ENCODE measurements around the gene PGAM2.

The PGAM2 gene

DNA sequence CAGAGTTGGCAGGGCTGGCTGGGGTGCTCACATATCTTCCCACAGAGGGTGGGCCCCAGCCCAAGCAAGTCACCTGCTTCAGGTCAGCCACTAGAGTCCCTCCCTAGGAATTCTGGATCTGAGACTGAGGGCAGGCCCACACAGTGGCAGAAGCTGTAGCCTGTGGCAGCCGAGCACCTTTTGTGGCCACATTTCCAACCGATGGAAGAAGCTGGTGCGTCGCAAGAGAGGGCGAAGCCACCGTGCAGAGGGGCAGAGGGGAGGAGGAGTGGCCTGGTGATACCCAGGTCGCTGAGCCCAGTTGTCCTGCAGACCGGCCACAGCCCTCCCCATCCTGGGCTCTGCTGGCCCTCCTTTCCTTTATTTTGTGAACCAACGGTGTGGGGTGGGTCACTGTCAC lies 11.7 kb upstream of the PGAM2 start:
- WGBS, 2 donors (ENCODE audit: extremely low coverage in 2 of 2, insufficient read length in 2 of 2, insufficient replicate concordance in 1 of 2) = no CpG with 5 or more reads among the region's 9 CpGs
- Histone ChIP-seq H3K14ac (ENCODE audit: low read length) (peak overlapping the region; percentile 66), H3K4me3 (ENCODE audit: low read length in 2 of 2) (no peak overlapping the region), H3K9ac (ENCODE audit: low read depth, low read length, poor library complexity) (no peak overlapping the region), H3K4ac (ENCODE audit: low read length) (no peak overlapping the region), H3K27me3 (ENCODE audit: control insufficient read depth in 3 of 3, insufficient read depth in 3 of 3, low read depth in 1 of 3, low read length in 3 of 3) (no peaks in the 10 kb centered on the region), H2BK12ac (ENCODE audit: low read length) (no peak overlapping the region), H3K27ac (replicated peaks; ENCODE audit: low read length) (no peak overlapping the region), H3K4me2 (ENCODE audit: insufficient read depth, low read length, poor library complexity, severe bottlenecking) (no peak overlapping the region), H3K18ac (ENCODE audit: low read length) (no peak overlapping the region), H4K8ac (ENCODE audit: low read depth, low read length) (no peak overlapping the region), H2BK5ac (ENCODE audit: low read length) (peak overlapping the region; percentile 48), H4K91ac (ENCODE audit: low read depth, low read length, poor library complexity) (no peak overlapping the region), H3K79me1 (ENCODE audit: low read depth, low read length) (peaks cover 4% of the 10 kb centered on the region), H3K9me3 (replicated peaks in 1 of 2; ENCODE audit: control insufficient read depth in 2 of 2, insufficient read depth in 1 of 2, low read depth in 1 of 2, low read length in 2 of 2) (no peaks in the 10 kb centered on the region), H2AFZ (ENCODE audit: low read length) (no peak overlapping the region), H3K36me3 (replicated peaks in 1 of 2; ENCODE audit: control insufficient read depth in 2 of 2, insufficient read depth in 2 of 2, low read length in 2 of 2) (peaks cover 49 to 69% of the 10 kb centered on the region in 2 donors), H2BK120ac (ENCODE audit: low read depth, low read length) (no peak overlapping the region), H2BK15ac (ENCODE audit: low read length) (no peak overlapping the region), H2AK5ac (ENCODE audit: low read depth, low read length) (no peak overlapping the region), H3K4me1 (ENCODE audit: control insufficient read depth in 2 of 2, insufficient read depth in 1 of 2, low read depth in 1 of 2, low read length in 2 of 2) (no peaks in the 10 kb centered on the region), H3K23ac (ENCODE audit: low read depth, low read length, poor library complexity) (no peak overlapping the region)
- no peak for DNase-seq (ENCODE audit: low spot score)

DNA sequence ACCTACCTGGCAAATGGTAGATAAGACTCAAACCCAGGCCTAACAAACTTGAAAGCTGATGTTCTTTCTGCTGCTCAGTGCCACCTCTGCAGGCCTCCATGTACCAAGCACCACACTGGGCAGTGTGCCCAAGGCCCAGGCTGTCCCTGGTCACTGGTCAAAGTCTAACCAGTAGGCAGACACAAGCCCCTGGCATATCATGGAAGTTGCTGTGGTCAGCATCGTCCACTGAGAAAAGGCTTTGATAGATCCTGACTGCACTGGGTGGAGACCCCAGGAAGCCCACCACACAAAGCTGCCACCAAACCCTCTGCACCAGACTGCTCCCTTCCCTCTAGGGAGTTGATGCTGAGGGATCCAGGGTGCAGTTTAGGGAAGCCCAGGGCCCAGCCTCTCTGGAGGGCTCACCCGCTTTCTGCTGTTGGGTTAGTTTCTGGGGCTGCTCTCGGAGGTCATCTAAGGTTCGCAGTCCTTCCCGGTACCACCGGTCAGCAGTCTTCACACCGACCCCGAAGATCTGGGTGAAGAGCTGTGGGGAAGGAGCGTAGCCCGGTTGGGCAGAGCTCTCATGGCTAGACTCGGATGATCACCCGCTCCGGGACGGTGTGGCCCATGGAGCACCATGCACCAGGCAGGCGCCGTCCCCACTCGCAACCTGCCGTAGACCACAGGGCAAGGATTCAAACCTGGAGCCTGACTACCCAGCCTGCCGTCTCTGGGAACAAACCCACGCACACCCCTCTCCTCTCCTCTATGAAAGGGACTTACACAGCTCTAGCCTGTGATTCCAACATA lies 10.9 kb upstream of the PGAM2 start:
- DNase-seq (ENCODE audit: low spot score) = no peak

GRCh38 chr7:44075296-44076075 lies 10.1 kb upstream of the PGAM2 start:
- Histone ChIP-seq H3K9ac (ENCODE audit: low read depth, low read length, poor library complexity) (no peak overlapping the region), H2BK15ac (ENCODE audit: low read length) (no peak overlapping the region), H3K14ac (ENCODE audit: low read length) (no peak overlapping the region), H3K79me1 (ENCODE audit: low read depth, low read length) (peaks cover 4% of the 10 kb centered on the region), H2BK5ac (ENCODE audit: low read length) (no peak overlapping the region), H2BK120ac (ENCODE audit: low read depth, low read length) (no peak overlapping the region), H3K4me3 (ENCODE audit: low read length in 2 of 2) (no peak overlapping the region), H4K91ac (ENCODE audit: low read depth, low read length, poor library complexity) (no peak overlapping the region), H2BK12ac (ENCODE audit: low read length) (no peak overlapping the region), H3K27me3 (ENCODE audit: control insufficient read depth in 3 of 3, insufficient read depth in 3 of 3, low read depth in 1 of 3, low read length in 3 of 3) (no peaks in the 10 kb centered on the region), H3K23ac (ENCODE audit: low read depth, low read length, poor library complexity) (no peak overlapping the region), H3K4me1 (ENCODE audit: control insufficient read depth in 2 of 2, insufficient read depth in 1 of 2, low read depth in 1 of 2, low read length in 2 of 2) (no peaks in the 10 kb centered on the region), H3K36me3 (replicated peaks in 1 of 2; ENCODE audit: control insufficient read depth in 2 of 2, insufficient read depth in 2 of 2, low read length in 2 of 2) (peaks cover 49 to 69% of the 10 kb centered on the region in 2 donors), H3K9me3 (replicated peaks in 1 of 2; ENCODE audit: control insufficient read depth in 2 of 2, insufficient read depth in 1 of 2, low read depth in 1 of 2, low read length in 2 of 2) (no peaks in the 10 kb centered on the region), H3K27ac (replicated peaks; ENCODE audit: low read length) (no peak overlapping the region), H3K4ac (ENCODE audit: low read length) (no peak overlapping the region), H2AK5ac (ENCODE audit: low read depth, low read length) (no peak overlapping the region), H4K8ac (ENCODE audit: low read depth, low read length) (no peak overlapping the region), H3K18ac (ENCODE audit: low read length) (no peak overlapping the region), H2AFZ (ENCODE audit: low read length) (no peak overlapping the region), H3K4me2 (ENCODE audit: insufficient read depth, low read length, poor library complexity, severe bottlenecking) (no peak overlapping the region)
- no CpG with 5 or more reads among the region's 17 CpGs for WGBS, 2 donors (ENCODE audit: extremely low coverage in 2 of 2, insufficient read length in 2 of 2, insufficient replicate concordance in 1 of 2)
- no peak for DNase-seq (ENCODE audit: low spot score)

More for the DNA sequence above, 10.9 kb upstream of the PGAM2 start:
- Histone ChIP-seq H3K4me2 (ENCODE audit: insufficient read depth, low read length, poor library complexity, severe bottlenecking) (no peak overlapping the region), H3K27ac (replicated peaks; ENCODE audit: low read length) (no peak overlapping the region), H2AK5ac (ENCODE audit: low read depth, low read length) (no peak overlapping the region), H3K4ac (ENCODE audit: low read length) (no peak overlapping the region), H3K27me3 (ENCODE audit: control insufficient read depth in 3 of 3, insufficient read depth in 3 of 3, low read depth in 1 of 3, low read length in 3 of 3) (no peaks in the 10 kb centered on the region), H3K4me3 (ENCODE audit: low read length in 2 of 2) (no peak overlapping the region), H3K9me3 (replicated peaks in 1 of 2; ENCODE audit: control insufficient read depth in 2 of 2, insufficient read depth in 1 of 2, low read depth in 1 of 2, low read length in 2 of 2) (no peaks in the 10 kb centered on the region), H4K8ac (ENCODE audit: low read depth, low read length) (no peak overlapping the region), H3K79me1 (ENCODE audit: low read depth, low read length) (peaks cover 4% of the 10 kb centered on the region), H4K91ac (ENCODE audit: low read depth, low read length, poor library complexity) (no peak overlapping the region), H2BK5ac (ENCODE audit: low read length) (peak overlapping the region; percentile 48), H3K18ac (ENCODE audit: low read length) (no peak overlapping the region), H2BK12ac (ENCODE audit: low read length) (no peak overlapping the region), H3K9ac (ENCODE audit: low read depth, low read length, poor library complexity) (no peak overlapping the region), H2BK120ac (ENCODE audit: low read depth, low read length) (no peak overlapping the region), H3K36me3 (replicated peaks in 1 of 2; ENCODE audit: control insufficient read depth in 2 of 2, insufficient read depth in 2 of 2, low read length in 2 of 2) (peaks cover 49 to 69% of the 10 kb centered on the region in 2 donors), H2BK15ac (ENCODE audit: low read length) (no peak overlapping the region), H3K14ac (ENCODE audit: low read length) (no peak overlapping the region), H2AFZ (ENCODE audit: low read length) (no peak overlapping the region), H3K4me1 (ENCODE audit: control insufficient read depth in 2 of 2, insufficient read depth in 1 of 2, low read depth in 1 of 2, low read length in 2 of 2) (no peaks in the 10 kb centered on the region), H3K23ac (ENCODE audit: low read depth, low read length, poor library complexity) (peak overlapping the region; percentile 76)
- WGBS, 2 donors (ENCODE audit: extremely low coverage in 2 of 2, insufficient read length in 2 of 2, insufficient replicate concordance in 1 of 2) = no CpG with 5 or more reads among the region's 20 CpGs

GRCh38 chr7:44074349-44074695 lies 9.0 kb upstream of the PGAM2 start:
- Histone ChIP-seq H4K8ac (ENCODE audit: low read depth, low read length) (no peak overlapping the region), H3K18ac (ENCODE audit: low read length) (no peak overlapping the region), H3K4me1 (ENCODE audit: control insufficient read depth in 2 of 2, insufficient read depth in 1 of 2, low read depth in 1 of 2, low read length in 2 of 2) (no peaks in the 10 kb centered on the region), H3K4ac (ENCODE audit: low read length) (no peak overlapping the region), H3K9ac (ENCODE audit: low read depth, low read length, poor library complexity) (no peak overlapping the region), H3K4me2 (ENCODE audit: insufficient read depth, low read length, poor library complexity, severe bottlenecking) (no peak overlapping the region), H3K36me3 (replicated peaks in 1 of 2; ENCODE audit: control insufficient read depth in 2 of 2, insufficient read depth in 2 of 2, low read length in 2 of 2) (peaks cover 41 to 66% of the 10 kb centered on the region in 2 donors), H3K27ac (replicated peaks; ENCODE audit: low read length) (no peak overlapping the region), H3K79me1 (ENCODE audit: low read depth, low read length) (peaks cover 4% of the 10 kb centered on the region), H2BK15ac (ENCODE audit: low read length) (no peak overlapping the region), H2AFZ (ENCODE audit: low read length) (no peak overlapping the region), H3K9me3 (replicated peaks in 1 of 2; ENCODE audit: control insufficient read depth in 2 of 2, insufficient read depth in 1 of 2, low read depth in 1 of 2, low read length in 2 of 2) (no peaks in the 10 kb centered on the region), H3K4me3 (ENCODE audit: low read length in 2 of 2) (no peak overlapping the region), H3K23ac (ENCODE audit: low read depth, low read length, poor library complexity) (no peak overlapping the region), H3K14ac (ENCODE audit: low read length) (no peak overlapping the region), H2BK12ac (ENCODE audit: low read length) (no peak overlapping the region), H2AK5ac (ENCODE audit: low read depth, low read length) (no peak overlapping the region), H2BK120ac (ENCODE audit: low read depth, low read length) (no peak overlapping the region), H4K91ac (ENCODE audit: low read depth, low read length, poor library complexity) (no peak overlapping the region), H2BK5ac (ENCODE audit: low read length) (no peak overlapping the region), H3K27me3 (ENCODE audit: control insufficient read depth in 3 of 3, insufficient read depth in 3 of 3, low read depth in 1 of 3, low read length in 3 of 3) (no peaks in the 10 kb centered on the region)
- DNase-seq (ENCODE audit: low spot score) = no peak
- WGBS, 2 donors (ENCODE audit: extremely low coverage in 2 of 2, insufficient read length in 2 of 2, insufficient replicate concordance in 1 of 2) = no CpG with 5 or more reads among the region's 13 CpGs
